Uterus (tissue), 4 donors: Measurements from ENCODE around the gene ADCY5. TPM values are rescaled to one million over a fixed set of nuclear protein-coding genes. Genes with fewer than 3 reads are reported as not detected.

ENCODE experiments used
- DNase-seq, 2 donors: peaks; one replicate each; pipeline ENCODE4 v3.0.0-alpha.2; 2019 to 2020
- H3K27ac ChIP-seq, 2 donors: fragments of 200-600 bp; sonication (generic); 1 replicate in 1 of 2; 2 replicates in 1 of 2; pipeline ENCODE4 v1.5.1; 2016 to 2018
- H3K27me3 ChIP-seq, 2 donors: fragments of 200-600 bp; sonication (generic); one replicate each; pipeline ENCODE4 v1.5.1; 2018 to 2019; ENCODE audit warnings: control low read depth in 1 of 2
- H3K36me3 ChIP-seq, 2 donors: fragments of 200-600 bp; sonication (generic); one replicate each; pipeline ENCODE4 v1.5.1; 2019; ENCODE audit warnings: control low read depth in 1 of 2
- H3K4me1 ChIP-seq, 2 donors: fragments of 200-600 bp; sonication (generic); one replicate each; pipeline ENCODE4 v1.5.1; 2018 to 2019; ENCODE audit warnings: control low read depth in 1 of 2
- H3K4me3 ChIP-seq, 2 donors: fragments of 200-600 bp; sonication (generic); 1 replicate in 1 of 2; 2 replicates in 1 of 2; pipeline ENCODE4 v1.5.1; 2018 to 2019; ENCODE audit warnings: mild to moderate bottlenecking in 1 of 2
- H3K9me3 ChIP-seq, 2 donors: fragments of 200-600 bp; sonication (generic); one replicate each; pipeline ENCODE4 v1.5.1; 2019; ENCODE audit warnings: control low read depth in 1 of 2
- CTCF ChIP-seq, 4 experiments: fragments of 200-600 bp in 2 of 4; fragments of 450-650 bp in 2 of 4; sonication (generic) in 2 of 4; IDR thresholded peaks; one replicate each; pipeline ENCODE4 v1.5.1; 2016 to 2019; ENCODE audit warnings: antibody characterized with exemption in 4 of 4, mild to moderate bottlenecking in 2 of 4, moderate library complexity in 1 of 4
- POLR2A ChIP-seq, 2 donors: fragments of 450-650 bp; IDR thresholded peaks; one replicate each; pipeline ENCODE4 v1.6.1; 2016; ENCODE audit warnings: antibody characterized with exemption in 2 of 2, mild to moderate bottlenecking in 1 of 2, moderate library complexity in 1 of 2
- intact Hi-C: fragments of 100-400 bp; cut with DNase I; formaldehyde crosslinking; loops from one replicate; pipeline ENCODE4 v1.15.1; 2023; ENCODE audit warnings: low total_unique reads
- total RNA-seq, 4 donors: library from RNA; depleted of rRNA in 3 of 4; stranded (reverse); fragments of >200 nt in 3 of 4; gene quantifications; one replicate each; pipeline versions ENCODE4 v1.1.0 to v1.2.4, GENCODE V29; 2014 to 2023
- donor health status: DM: yes; HTN: yes; CAD: no.

ADCY5 gene
- total RNA-seq, 4 donors from 2014 or later, result 21.1 to 43.5 (median 34.7) TPM

GRCh38 chr3:123371859-123372685 lies 76.8 kb downstream of the ADCY5 start:
- H3K36me3 ChIP-seq, result no peaks in the 10 kb centered on the region
- no peaks in the 10 kb centered on the region for H3K9me3 ChIP-seq
- H3K27me3 ChIP-seq, result no peaks in the 10 kb centered on the region
- no peak overlapping the region for H3K4me3 ChIP-seq
- no peaks in the 10 kb centered on the region for H3K4me1 ChIP-seq
- no peak for TF ChIP-seq POLR2A (IDR thresholded peaks at IDR 0.05)
- TF ChIP-seq CTCF (IDR thresholded peaks at IDR 0.05), result no peak
- intact Hi-C loops, result no loop called here
- DNase-seq, result no peak
- H3K27ac ChIP-seq, result no peak overlapping the region

GRCh38 chr3:123371426-123371825 lies 77.5 kb downstream of the ADCY5 start:
- Histone ChIP-seq H3K27me3 (no peaks in the 10 kb centered on the region), H3K27ac (no peak overlapping the region), H3K36me3 (no peaks in the 10 kb centered on the region), H3K4me3 (no peak overlapping the region), H3K4me1 (no peaks in the 10 kb centered on the region), H3K9me3 (no peaks in the 10 kb centered on the region)
- intact Hi-C loops, result no loop called here
- TF ChIP-seq CTCF (IDR thresholded peaks at IDR 0.05) (no peak), POLR2A (IDR thresholded peaks at IDR 0.05) (no peak)
- no peak for DNase-seq

- Histone ChIP-seq H3K36me3 (no peaks in the 10 kb centered on the region), H3K27ac (no peak overlapping the region), H3K4me1 (no peaks in the 10 kb centered on the region), H3K4me3 (no peak overlapping the region), H3K9me3 (no peaks in the 10 kb centered on the region), H3K27me3 (no peaks in the 10 kb centered on the region)
- intact Hi-C loops, result no loop called here
- DNase-seq, result no peak
- TF ChIP-seq CTCF (IDR thresholded peaks at IDR 0.05) (no peak), POLR2A (IDR thresholded peaks at IDR 0.05) (no peak)
Observed at GRCh38 chr3:123370819-123371218, 78.1 kb downstream of the ADCY5 start.

- intact Hi-C loops, result no loop called here
- Histone ChIP-seq H3K36me3 (no peaks in the 10 kb centered on the region), H3K4me1 (no peaks in the 10 kb centered on the region), H3K9me3 (no peaks in the 10 kb centered on the region), H3K4me3 (no peak overlapping the region), H3K27ac (no peak overlapping the region), H3K27me3 (no peaks in the 10 kb centered on the region)
- no peak for TF ChIP-seq POLR2A (IDR thresholded peaks at IDR 0.05)
- no peak for DNase-seq
Observed at GRCh38 chr3:123369085-123369484, 79.8 kb downstream of the ADCY5 start.

- no peak for TF ChIP-seq CTCF (IDR thresholded peaks at IDR 0.05)
- TF ChIP-seq POLR2A (IDR thresholded peaks at IDR 0.05), result no peak
- H3K27ac ChIP-seq, result no peak overlapping the region
- no peak overlapping the region for H3K4me3 ChIP-seq
- no peaks in the 10 kb centered on the region for H3K9me3 ChIP-seq
- no peaks in the 10 kb centered on the region for H3K27me3 ChIP-seq
- no peaks in the 10 kb centered on the region for H3K36me3 ChIP-seq
- H3K4me1 ChIP-seq, result no peaks in the 10 kb centered on the region
- DNase-seq, result no peak
- intact Hi-C loops, result no loop called here
Observed at GRCh38 chr3:123367467-123368154, 81.3 kb downstream of the ADCY5 start.
